Fibroblast of skin of back (primary cell): Measurements from ENCODE around the gene TPRN.

Source experiments
- DNase-seq: peaks from one replicate; pipeline ENCODE4 v3.0.0-alpha.2; 2013

Gene TPRN

GRCh38 chr9:137235424-137236237, 35.1 kb upstream of the TPRN start:
- no peak for DNase-seq

DNA sequence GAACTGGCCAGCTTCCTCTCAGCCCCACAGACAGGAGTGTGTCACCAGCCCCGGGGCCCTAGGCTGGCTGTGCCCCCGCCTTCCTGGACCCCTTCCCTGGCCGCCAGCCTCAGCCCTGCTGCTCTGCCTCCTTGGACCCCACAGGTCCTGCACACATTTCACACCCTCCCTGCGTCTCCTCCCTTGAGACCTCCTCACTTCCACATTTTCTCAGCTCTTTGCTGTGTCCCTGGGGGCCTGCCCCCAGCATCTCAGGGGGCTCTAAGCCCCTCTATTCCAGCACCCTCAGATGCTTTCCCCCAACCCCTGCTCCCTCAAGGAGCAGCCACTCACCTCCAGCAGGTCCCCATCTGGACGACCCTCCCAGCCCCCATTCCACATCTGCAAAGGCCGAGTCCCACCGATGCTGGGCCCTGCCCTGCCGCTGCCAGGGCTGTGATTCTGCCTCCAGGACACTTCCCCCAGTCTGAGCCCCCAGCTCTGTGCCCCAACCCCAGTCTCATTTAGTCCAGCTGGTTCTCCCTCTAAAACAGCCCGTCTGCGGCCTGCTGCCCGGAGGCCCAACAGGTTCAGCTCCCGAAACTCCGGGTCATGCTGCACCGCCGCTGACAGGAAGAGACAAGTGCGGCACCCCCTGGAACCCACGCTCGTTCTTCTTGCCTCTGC, 34.4 kb upstream of the TPRN start:
- no peak for DNase-seq

GRCh38 chr9:137234055-137234697, 33.6 kb upstream of the TPRN start:
- no peak for DNase-seq

DNA sequence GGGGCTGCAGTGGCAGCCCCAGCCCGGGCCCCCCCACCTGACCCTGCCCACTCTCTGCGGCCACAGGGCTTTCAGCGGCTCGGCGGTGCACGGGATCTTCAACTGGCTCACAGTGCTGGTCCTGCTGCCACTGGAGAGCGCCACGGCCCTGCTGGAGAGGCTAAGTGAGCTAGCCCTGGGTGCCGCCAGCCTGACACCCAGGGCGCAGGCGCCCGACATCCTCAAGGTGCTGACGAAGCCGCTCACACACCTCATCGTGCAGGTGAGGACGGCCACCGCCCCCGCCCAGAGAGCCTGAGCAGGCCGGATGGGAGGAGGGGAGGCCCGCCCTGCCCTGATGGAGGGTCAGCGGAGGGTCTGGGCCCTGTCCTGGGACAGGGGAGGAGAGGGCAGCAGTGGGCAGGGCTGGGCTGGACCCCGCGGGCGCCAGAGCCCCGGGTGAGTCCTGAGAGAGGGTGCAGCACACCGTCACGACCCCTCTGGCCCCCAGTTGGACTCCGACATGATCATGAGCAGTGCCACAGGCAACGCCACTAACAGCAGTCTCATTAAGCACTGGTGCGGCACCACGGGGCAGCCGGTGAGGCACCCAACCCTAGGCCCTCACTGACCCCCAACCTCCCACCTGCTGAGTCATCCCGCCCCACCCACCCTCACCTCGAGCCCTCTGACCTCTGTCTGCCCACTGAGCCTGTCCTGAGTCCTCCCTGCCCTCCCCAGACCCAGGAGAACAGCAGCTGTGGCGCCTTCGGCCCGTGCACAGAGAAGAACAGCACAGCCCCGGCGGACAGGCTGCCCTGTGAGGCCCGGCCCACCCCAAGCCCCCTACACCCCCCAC, 32.8 kb upstream of the TPRN start:
- DNase-seq: no peak

DNA sequence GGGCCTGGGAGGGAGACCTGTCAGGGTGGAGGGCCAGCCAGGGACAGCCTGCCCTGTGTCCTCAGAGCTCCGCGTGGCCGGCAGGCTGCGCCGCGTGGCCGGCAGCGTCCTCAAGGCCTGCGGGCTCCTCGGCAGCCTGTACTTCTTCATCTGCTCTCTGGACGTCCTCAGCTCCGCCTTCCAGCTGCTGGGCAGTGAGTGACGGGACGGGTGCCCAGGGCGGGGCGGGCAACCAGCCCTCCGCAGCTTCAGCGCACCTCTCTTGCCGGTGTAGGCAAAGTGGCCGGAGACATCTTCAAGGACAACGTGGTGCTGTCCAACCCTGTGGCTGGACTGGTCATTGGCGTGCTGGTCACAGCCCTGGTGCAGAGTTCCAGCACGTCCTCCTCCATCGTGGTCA, 32.0 kb upstream of the TPRN start:
- no peak for DNase-seq

- DNase-seq: no peak
Observed at GRCh38 chr9:137232101-137232500, 31.6 kb upstream of the TPRN start.

DNA sequence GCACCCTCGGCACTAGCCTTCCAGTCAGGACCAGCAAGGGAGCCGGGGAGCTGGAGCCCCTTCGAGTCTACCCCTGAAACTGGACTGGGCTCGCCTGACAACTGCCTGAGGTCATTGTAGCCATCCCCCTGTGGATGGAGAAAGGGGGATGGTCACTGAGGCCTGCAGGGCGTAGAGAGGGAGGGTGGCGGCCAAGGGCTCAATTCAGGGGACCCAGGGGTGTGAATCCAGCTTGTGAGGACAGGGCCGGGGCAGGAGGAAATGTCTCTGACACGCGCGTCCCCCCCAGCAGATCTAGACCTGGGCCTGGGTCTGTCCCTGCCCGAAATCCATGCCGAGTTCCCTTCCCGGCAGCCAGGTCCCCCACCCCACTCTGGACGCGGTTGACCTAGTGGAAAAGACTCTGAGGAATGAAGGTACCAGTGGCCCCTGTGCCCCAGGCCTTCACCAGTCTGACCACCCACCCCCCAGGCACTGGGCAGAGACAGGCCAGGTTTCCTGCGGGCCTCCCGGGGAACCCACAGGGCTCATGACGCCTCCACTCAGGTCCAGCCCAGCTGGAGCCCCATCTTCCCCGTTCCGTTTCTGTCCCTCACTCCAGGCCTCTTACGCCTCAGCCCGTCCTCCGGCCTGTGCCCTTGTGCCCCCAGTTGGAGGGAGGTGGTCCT, 31.0 kb upstream of the TPRN start:
- DNase-seq: no peak

- no peak for DNase-seq
Observed at GRCh38 chr9:137230705-137231371, 30.3 kb upstream of the TPRN start, which contains the start of gene SLC34A3. Gene SLC34A3 (plus strand): TSS chr9:137230901. CDS start chr9:137231703, 802 bp downstream.

DNA sequence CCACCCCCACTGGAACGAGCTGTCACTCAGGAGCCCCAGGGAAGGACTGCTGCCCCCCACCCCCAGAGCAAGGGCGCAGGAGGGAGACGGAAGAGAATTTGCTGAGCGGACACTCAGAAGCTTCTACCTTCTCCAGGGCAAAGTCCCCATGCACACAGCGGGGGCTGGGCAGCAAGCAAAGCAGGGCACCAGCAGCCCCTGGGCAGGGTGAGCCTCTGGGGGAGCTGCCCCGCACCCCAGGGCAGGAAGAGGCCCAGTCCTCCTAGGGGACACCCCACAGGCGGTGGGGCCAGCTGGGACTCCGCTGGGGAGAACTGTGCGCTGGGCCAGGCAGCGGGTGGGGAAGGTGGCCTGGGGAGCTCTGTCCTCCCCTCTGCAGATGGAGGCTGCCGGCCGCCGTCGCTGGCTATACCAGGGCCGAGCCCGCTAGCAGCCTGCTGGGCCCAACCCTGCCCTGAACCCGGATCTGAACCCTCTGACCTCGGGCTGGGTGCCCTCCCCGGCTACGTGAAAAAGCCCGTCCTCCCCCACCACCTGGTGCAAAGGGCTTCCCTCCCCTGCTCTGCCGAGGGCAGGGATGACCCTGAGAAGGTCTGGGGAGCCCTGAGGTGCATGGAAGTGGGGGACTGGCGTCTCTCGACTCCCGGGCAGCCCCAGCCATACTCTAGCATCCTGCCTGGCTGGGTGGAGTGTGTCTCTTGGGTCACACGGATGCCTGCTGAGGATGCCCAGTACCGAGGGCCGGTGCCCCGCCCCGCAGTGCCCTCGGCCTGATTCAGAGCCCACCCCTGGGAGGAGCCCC, 29.6 kb upstream of the TPRN start:
- DNase-seq: no peak

DNA sequence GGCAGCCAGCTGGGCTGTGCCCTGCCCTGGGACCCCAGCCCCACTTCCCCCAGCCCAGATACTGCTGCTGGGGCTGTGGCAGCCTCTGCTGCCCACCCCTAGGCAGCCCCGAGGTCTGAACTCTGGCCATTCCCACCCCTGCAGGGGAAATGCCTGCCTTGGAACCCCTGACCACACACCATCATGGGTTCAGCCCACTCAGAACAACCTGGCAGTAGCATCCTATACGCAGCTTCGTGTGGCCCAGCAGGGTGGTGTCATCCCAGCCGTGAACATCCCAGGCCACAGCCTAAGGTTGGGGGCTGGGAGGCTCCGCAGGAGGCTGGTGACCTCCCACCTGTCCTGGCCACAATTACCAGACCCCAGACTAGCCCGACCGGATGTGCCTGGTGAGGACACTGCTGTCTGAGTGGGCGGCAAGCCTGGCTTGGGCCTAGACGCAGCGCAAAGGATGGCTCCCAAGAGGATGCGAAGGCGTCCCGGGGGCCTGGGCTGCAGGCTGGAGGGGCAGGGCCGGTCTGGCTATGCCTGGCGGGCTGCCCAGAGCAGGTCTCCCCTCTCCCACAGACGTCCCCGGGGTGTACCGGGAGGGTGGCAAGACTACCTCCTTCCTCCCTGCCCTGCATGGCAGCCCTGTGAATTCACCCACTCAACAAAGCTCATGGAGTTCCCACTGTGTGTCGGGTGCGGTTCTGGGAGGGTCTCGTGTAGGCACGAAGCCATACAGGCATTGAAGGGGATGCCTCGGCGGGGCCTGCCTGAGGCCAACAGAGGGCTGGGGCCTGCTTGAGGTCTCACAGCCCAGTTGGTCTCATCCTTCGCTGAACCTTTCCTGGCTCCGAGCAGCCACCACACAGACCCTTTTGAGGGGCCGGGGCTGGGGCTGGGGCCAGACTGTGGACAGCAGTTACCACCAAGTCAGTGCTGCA, 28.7 kb upstream of the TPRN start:
- DNase-seq: no peak

DNA sequence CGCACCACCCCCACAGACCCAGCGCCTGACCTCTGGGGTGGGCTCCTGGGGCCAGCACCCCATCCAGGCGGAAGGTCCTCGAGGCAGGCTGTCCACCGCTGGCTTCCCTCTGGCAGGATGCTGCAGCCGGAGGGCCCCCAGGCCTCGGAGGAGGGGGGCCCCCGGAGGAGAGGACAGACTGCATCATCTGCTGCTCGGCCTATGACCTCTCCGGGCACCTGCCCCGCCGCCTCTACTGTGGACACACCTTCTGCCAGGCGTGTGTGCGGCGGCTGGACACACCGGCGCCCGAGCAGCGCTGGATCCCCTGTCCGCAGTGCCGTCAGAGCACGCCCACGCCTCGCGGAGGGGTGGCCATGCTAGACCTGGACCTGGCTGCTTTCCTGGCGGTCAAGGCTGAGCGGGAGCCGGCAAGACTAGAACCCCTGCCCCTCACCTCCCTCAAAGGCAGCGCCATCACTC, 28.0 kb upstream of the TPRN start:
- DNase-seq: no peak

DNA sequence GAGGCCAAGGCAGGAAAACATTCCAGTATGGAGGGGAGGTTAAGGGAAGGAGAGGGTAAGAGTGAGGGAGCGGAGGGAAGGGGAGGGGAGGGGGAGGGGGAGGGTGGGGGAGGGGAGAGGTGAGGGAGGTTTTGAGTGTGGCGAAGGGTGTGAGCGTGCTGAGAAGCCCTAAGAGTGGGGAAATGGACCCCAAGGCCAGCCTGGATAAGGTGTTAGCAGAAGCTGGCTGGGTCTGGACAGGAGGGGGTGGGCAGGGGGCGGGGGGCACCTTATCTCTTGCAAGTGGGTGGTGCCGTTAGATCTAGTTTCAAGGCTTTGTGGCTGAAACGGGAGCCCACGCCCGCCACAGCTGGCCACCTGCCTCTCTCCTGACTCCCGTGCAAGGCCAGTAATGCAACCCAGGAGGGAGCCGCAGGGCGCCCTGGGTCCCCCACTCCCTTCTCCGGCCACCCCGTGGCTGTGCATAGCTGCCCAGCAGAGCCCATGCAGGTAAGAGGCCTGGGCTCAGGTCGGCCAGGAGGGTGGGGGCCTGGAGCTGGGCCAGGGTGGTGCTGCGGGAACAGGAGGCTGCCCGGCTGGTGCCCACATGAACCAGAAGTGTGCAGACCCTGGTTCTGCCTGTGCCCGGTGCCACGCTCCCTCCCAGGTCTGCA, 27.4 kb upstream of the TPRN start:
- no peak for DNase-seq

DNA sequence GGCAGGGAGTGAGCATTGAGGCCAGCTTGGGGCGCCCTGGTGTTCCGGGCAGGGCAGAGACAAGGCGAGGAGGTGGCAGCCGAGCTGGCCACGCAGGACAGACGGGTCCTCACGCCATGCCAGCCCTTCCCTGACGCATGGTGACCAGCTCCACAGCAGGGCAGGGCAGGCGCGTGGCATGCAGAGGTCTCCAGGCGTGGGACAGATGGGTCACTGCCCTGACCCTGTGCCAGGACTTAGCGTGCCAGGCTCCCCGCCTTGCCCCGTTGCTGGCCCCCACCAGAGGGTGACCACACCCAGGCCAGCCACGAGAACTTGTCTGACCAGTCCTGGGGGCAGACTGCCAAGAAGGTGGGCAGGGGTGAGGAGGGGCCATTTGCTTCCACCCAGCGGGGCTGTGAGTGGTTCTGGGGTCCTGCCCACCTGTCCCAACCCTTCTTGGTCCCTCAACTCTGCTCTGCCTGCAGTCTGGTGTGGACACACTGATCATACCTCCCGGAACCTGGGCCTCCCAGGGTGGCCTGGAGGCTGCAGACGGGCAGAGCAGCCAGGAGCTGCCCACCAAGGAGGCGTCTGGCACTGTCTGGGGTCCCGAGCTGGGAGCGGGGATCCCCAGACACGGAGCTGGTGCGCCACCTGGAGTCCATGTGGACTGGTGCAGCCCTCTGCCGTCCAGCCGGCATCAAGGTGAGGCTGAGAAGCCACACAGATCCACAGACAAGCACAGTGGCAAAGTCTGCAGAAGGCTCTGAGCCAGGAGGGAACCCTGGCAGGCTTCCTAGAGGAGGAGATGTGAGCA, 26.7 kb upstream of the TPRN start, which contains the start of gene RNF224:
Gene RNF224, plus strand, starts transcription at position 449 of the 799 bp plus-strand sequence. CDS start 834 bp downstream, outside the sequence.
- DNase-seq: peak; percentile 60

- no peak for DNase-seq
Observed at GRCh38 chr9:137226338-137227053, 26.0 kb upstream of the TPRN start.

- no peak for DNase-seq
Observed at GRCh38 chr9:137225699-137226331, 25.3 kb upstream of the TPRN start.
